Measurements from ENCODE around the gene ANKRD23.

Gene ANKRD23

GRCh38 chr2:96810783-96811192, 33.0 kb downstream of the ANKRD23 start:
- no peaks in the 10 kb centered on the region for H3K79me1 ChIP-seq (ENCODE audit: low read length)
- peaks cover 9 to 19% of the 10 kb centered on the region in 2 experiments for H3K36me3 ChIP-seq (ENCODE audit: control insufficient read depth in 1 of 2, insufficient read depth in 2 of 2, low read length in 2 of 2)
- H3K4ac ChIP-seq (ENCODE audit: low read depth, low read length), result no peak overlapping the region
- no peak overlapping the region for H2BK5ac ChIP-seq (ENCODE audit: low read depth, low read length, poor library complexity)
- H2AFZ ChIP-seq (ENCODE audit: insufficient read depth, low read length, poor library complexity), result no peak overlapping the region
- H2BK120ac ChIP-seq (ENCODE audit: insufficient read depth, low read length, poor library complexity), result no peak overlapping the region
- H3K23ac ChIP-seq (ENCODE audit: low read length), result no peak overlapping the region
- H3K27ac ChIP-seq (ENCODE audit: low read depth, low read length), result no peak overlapping the region
- H3K9me3 ChIP-seq (ENCODE audit: insufficient read depth, low read depth, low read length), result peaks cover 3% of the 10 kb centered on the region
- H4K91ac ChIP-seq (ENCODE audit: low read depth, low read length), result no peak overlapping the region
- no peak overlapping the region for H4K12ac ChIP-seq (ENCODE audit: low read depth, low read length)
- no peak overlapping the region for H2AK5ac ChIP-seq (ENCODE audit: low read length)
- no peak overlapping the region for H2BK12ac ChIP-seq (ENCODE audit: low read length)
- H3K79me2 ChIP-seq (ENCODE audit: control insufficient read depth, insufficient read depth, low read length, poor library complexity), result no peaks in the 10 kb centered on the region
- no peak overlapping the region for H4K8ac ChIP-seq (ENCODE audit: low read depth, low read length)
- no peak overlapping the region for H3K14ac ChIP-seq (ENCODE audit: low read length)
- H3K18ac ChIP-seq (ENCODE audit: low read length), result no peak overlapping the region
- H3K9ac ChIP-seq (ENCODE audit: low read length), result no peak overlapping the region
- peaks cover 4% of the 10 kb centered on the region in 2 experiments for H3K4me1 ChIP-seq (ENCODE audit: control insufficient read depth in 1 of 2, insufficient read depth in 2 of 2, low read length in 2 of 2)
- H3K4me2 ChIP-seq (ENCODE audit: low read length), result no peak overlapping the region
- no CpG with 5 or more reads among the region's 5 CpGs for WGBS (ENCODE audit: extremely low coverage, insufficient coverage, insufficient read length)
- no peak overlapping the region for H3K4me3 ChIP-seq (ENCODE audit: low read depth, low read length)
- no peaks in the 10 kb centered on the region for H3K27me3 ChIP-seq (ENCODE audit: insufficient read depth, low read length)
- no peak for DNase-seq

DNA sequence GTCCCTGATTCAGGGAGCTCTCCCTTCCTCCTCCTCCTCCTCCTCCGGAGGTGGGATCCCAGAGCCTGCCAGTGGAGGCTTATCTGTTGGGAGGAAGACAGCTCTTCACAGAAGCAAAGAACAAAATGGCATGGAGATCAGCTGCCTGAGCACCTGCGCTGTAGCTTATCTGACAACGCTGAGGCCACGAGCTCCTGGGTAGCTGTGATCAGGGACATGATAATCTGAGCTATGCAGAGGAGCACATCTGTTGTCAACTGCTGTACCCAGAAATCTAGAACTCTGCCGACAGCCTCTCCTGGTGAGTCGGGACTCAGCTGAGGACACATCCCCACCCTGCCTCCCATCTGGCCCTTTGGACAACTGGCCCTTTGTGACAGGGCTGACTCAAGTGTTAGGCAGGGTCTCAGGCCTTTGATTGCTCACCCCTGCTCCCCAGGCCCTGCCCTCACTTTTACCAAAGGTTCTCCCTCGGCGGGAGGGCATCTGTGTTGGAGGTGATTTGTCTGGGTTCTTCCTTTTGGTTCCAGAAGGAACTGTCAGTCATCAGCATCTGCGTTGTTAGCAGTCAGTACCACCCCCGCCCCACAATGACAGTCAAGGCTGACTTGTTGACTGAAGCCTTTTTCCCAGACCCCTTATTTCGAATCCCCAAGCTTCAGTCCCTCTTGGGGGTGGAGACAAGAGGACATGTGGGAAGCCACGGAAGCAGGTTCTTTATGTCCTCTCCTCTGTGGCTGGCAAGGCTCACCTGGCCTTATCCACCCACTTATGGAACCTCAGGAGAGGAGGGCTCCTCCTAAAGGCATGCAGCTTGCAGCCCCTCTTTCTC, 33.7 kb downstream of the ANKRD23 start:
- no peak overlapping the region for H4K12ac ChIP-seq (ENCODE audit: low read depth, low read length)
- no peak overlapping the region for H2BK5ac ChIP-seq (ENCODE audit: low read depth, low read length, poor library complexity)
- no peak overlapping the region for H3K4me2 ChIP-seq (ENCODE audit: low read length)
- H4K91ac ChIP-seq (ENCODE audit: low read depth, low read length), result no peak overlapping the region
- H3K79me1 ChIP-seq (ENCODE audit: low read length), result no peaks in the 10 kb centered on the region
- H3K14ac ChIP-seq (ENCODE audit: low read length), result no peak overlapping the region
- no peak overlapping the region for H2BK12ac ChIP-seq (ENCODE audit: low read length)
- no peak overlapping the region for H2AK5ac ChIP-seq (ENCODE audit: low read length)
- H3K4ac ChIP-seq (ENCODE audit: low read depth, low read length), result no peak overlapping the region
- WGBS (ENCODE audit: extremely low coverage, insufficient coverage, insufficient read length), result no CpG with 5 or more reads among the region's 12 CpGs
- H3K9me3 ChIP-seq (ENCODE audit: insufficient read depth, low read depth, low read length), result peaks cover 3% of the 10 kb centered on the region
- no peak for DNase-seq
- no peak overlapping the region for H3K9ac ChIP-seq (ENCODE audit: low read length)
- no peak overlapping the region for H3K4me3 ChIP-seq (ENCODE audit: low read depth, low read length)
- H3K18ac ChIP-seq (ENCODE audit: low read length), result no peak overlapping the region
- no peak overlapping the region for H3K27ac ChIP-seq (ENCODE audit: low read depth, low read length)
- no peak overlapping the region for H4K8ac ChIP-seq (ENCODE audit: low read depth, low read length)
- peaks cover under 1% of the 10 kb centered on the region in 2 experiments for H3K4me1 ChIP-seq (ENCODE audit: control insufficient read depth in 1 of 2, insufficient read depth in 2 of 2, low read length in 2 of 2)
- H3K36me3 ChIP-seq (ENCODE audit: control insufficient read depth in 1 of 2, insufficient read depth in 2 of 2, low read length in 2 of 2), result peaks cover 9 to 19% of the 10 kb centered on the region in 2 experiments
- H3K27me3 ChIP-seq (ENCODE audit: insufficient read depth, low read length), result no peaks in the 10 kb centered on the region
- no peaks in the 10 kb centered on the region for H3K79me2 ChIP-seq (ENCODE audit: control insufficient read depth, insufficient read depth, low read length, poor library complexity)
- H3K23ac ChIP-seq (ENCODE audit: low read length), result no peak overlapping the region
- H2BK120ac ChIP-seq (ENCODE audit: insufficient read depth, low read length, poor library complexity), result no peak overlapping the region
- H2AFZ ChIP-seq (ENCODE audit: insufficient read depth, low read length, poor library complexity), result no peak overlapping the region

DNA sequence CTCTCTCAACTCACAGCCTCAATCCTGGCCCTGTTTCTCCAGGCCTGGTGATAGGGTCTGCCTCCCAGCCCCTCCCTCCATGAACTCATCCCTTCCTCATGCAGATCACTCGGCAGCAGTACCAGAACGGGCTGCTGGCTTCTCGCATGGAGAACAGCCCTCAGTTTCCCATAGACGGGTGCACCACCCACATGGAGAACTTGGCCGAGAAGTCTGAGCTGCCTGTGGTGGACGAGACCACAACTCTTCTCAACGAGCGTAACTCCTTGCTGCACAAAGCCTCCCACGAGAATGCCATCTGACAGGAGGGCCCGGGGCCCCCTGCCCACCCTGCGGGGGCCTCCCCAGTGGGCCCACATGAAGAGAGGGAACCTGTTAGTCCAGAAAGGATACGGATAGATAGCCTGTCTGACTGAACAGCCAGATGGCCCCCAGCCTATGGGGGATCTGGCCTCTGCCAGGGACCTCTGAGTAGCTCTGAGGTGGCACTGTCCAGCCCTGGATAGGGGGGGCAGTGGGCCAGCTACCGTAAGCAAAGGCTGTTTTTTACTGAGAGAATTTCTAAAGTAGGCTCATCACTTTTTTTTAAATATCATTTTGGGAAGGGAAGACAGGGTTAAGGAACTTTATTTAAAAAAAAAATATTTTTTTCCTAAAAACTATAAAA, 34.5 kb downstream of the ANKRD23 start:
- Histone ChIP-seq H4K8ac (ENCODE audit: low read depth, low read length) (no peak overlapping the region), H3K27me3 (ENCODE audit: insufficient read depth, low read length) (no peaks in the 10 kb centered on the region), H3K79me2 (ENCODE audit: control insufficient read depth, insufficient read depth, low read length, poor library complexity) (no peaks in the 10 kb centered on the region), H2BK5ac (ENCODE audit: low read depth, low read length, poor library complexity) (no peak overlapping the region), H3K4me1 (ENCODE audit: control insufficient read depth in 1 of 2, insufficient read depth in 2 of 2, low read length in 2 of 2) (no peaks in the 10 kb centered on the region), H3K4me3 (ENCODE audit: low read depth, low read length) (no peak overlapping the region), H3K27ac (ENCODE audit: low read depth, low read length) (no peak overlapping the region), H2BK120ac (ENCODE audit: insufficient read depth, low read length, poor library complexity) (no peak overlapping the region), H2BK12ac (ENCODE audit: low read length) (no peak overlapping the region), H3K4me2 (ENCODE audit: low read length) (no peak overlapping the region), H3K79me1 (ENCODE audit: low read length) (no peaks in the 10 kb centered on the region), H3K36me3 (ENCODE audit: control insufficient read depth in 1 of 2, insufficient read depth in 2 of 2, low read length in 2 of 2) (peaks cover 9 to 19% of the 10 kb centered on the region in 2 experiments), H4K91ac (ENCODE audit: low read depth, low read length) (no peak overlapping the region), H3K23ac (ENCODE audit: low read length) (no peak overlapping the region), H3K9ac (ENCODE audit: low read length) (no peak overlapping the region), H2AK5ac (ENCODE audit: low read length) (no peak overlapping the region), H4K12ac (ENCODE audit: low read depth, low read length) (no peak overlapping the region), H3K9me3 (ENCODE audit: insufficient read depth, low read depth, low read length) (peaks cover 3% of the 10 kb centered on the region), H2AFZ (ENCODE audit: insufficient read depth, low read length, poor library complexity) (no peak overlapping the region), H3K4ac (ENCODE audit: low read depth, low read length) (no peak overlapping the region), H3K14ac (ENCODE audit: low read length) (no peak overlapping the region), H3K18ac (ENCODE audit: low read length) (no peak overlapping the region)
- no peak for DNase-seq
- no CpG with 5 or more reads among the region's 13 CpGs for whole genome bisulfite sequencing (ENCODE audit: extremely low coverage, insufficient coverage, insufficient read length)

DNA sequence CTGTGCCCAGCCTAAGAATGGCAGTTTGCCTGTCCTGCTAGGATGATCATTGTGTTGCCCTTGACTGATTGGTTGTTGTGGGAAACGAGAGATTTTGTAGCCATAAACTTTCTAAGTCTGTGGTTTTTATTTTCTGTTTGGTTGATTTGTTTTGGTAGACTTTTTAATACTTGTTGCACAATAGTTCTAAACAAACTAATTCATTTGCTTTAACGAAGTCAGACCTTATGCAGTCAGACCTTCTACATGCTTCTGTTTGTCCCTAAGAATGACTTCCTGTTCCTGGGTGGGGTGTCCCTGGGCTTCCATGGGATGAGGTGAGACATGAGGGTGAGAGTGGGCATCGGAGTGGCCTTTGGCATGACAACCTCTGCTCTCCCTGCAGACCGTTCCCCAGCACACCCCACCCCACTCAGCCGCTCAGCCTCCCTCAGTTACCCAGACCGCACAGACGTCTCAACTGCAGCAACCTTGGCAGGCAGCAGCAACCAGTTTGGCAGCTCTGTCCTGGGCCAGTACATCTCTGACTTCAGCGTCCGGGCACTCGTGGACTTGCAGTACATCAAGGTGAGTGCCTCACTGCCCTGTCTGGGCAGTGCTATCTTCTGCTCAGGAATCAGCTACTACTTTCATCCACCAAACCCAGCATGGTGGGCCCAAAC, 35.5 kb downstream of the ANKRD23 start:
- H2AFZ ChIP-seq (ENCODE audit: insufficient read depth, low read length, poor library complexity), result no peak overlapping the region
- no peak overlapping the region for H3K14ac ChIP-seq (ENCODE audit: low read length)
- H2BK12ac ChIP-seq (ENCODE audit: low read length), result no peak overlapping the region
- H3K27ac ChIP-seq (ENCODE audit: low read depth, low read length), result no peak overlapping the region
- H3K4me1 ChIP-seq (ENCODE audit: control insufficient read depth in 1 of 2, insufficient read depth in 2 of 2, low read length in 2 of 2), result no peaks in the 10 kb centered on the region
- no peak overlapping the region for H3K18ac ChIP-seq (ENCODE audit: low read length)
- no peak overlapping the region for H2AK5ac ChIP-seq (ENCODE audit: low read length)
- H3K9me3 ChIP-seq (ENCODE audit: insufficient read depth, low read depth, low read length), result peaks cover 3% of the 10 kb centered on the region
- no peak for DNase-seq
- H2BK5ac ChIP-seq (ENCODE audit: low read depth, low read length, poor library complexity), result no peak overlapping the region
- H3K36me3 ChIP-seq (ENCODE audit: control insufficient read depth in 1 of 2, insufficient read depth in 2 of 2, low read length in 2 of 2), result peaks cover 9 to 19% of the 10 kb centered on the region in 2 experiments
- H3K4ac ChIP-seq (ENCODE audit: low read depth, low read length), result no peak overlapping the region
- no CpG with 5 or more reads among the region's 10 CpGs for WGBS (ENCODE audit: extremely low coverage, insufficient coverage, insufficient read length)
- no peak overlapping the region for H4K8ac ChIP-seq (ENCODE audit: low read depth, low read length)
- no peak overlapping the region for H2BK120ac ChIP-seq (ENCODE audit: insufficient read depth, low read length, poor library complexity)
- no peak overlapping the region for H3K23ac ChIP-seq (ENCODE audit: low read length)
- H3K79me2 ChIP-seq (ENCODE audit: control insufficient read depth, insufficient read depth, low read length, poor library complexity), result no peaks in the 10 kb centered on the region
- H3K27me3 ChIP-seq (ENCODE audit: insufficient read depth, low read length), result no peaks in the 10 kb centered on the region
- no peak overlapping the region for H3K9ac ChIP-seq (ENCODE audit: low read length)
- H4K91ac ChIP-seq (ENCODE audit: low read depth, low read length), result no peak overlapping the region
- H3K4me3 ChIP-seq (ENCODE audit: low read depth, low read length), result no peak overlapping the region
- no peak overlapping the region for H4K12ac ChIP-seq (ENCODE audit: low read depth, low read length)
- H3K79me1 ChIP-seq (ENCODE audit: low read length), result no peaks in the 10 kb centered on the region
- no peak overlapping the region for H3K4me2 ChIP-seq (ENCODE audit: low read length)

All from trophoblast cell (in vitro differentiated cells and primary cell).